Naive thymus-derived CD4-positive, alpha-beta T cell (primary cell): Measurements from ENCODE around the gene ACTR3. TPM values are rescaled to one million over a fixed set of nuclear protein-coding genes. Genes with fewer than 3 reads are reported as not detected.

Experiments used
- ATAC-seq: fragments of 150-1000 bp; cut with Tn5 transposase; 2 replicates; pipeline ENCODE4 v1.10.0; 2021; ENCODE audit warnings: mild to moderate bottlenecking, moderate library complexity
- CTCF ChIA-PET: fragments of 350-600 bp; sonication (Branson Sonifier 250); formaldehyde crosslinking; loops from one replicate; lab custom pipeline; 2021; ENCODE audit warnings: antibody characterized with exemption; lab: Charles Lee
- POLR2A ChIA-PET: fragments of 350-600 bp; sonication (Branson Sonifier 250); formaldehyde crosslinking; loops from one replicate; lab custom pipeline; 2021; ENCODE audit warnings: antibody characterized with exemption, inconsistent platforms; lab: Charles Lee
- DNase-seq, 9 donors: peaks; one replicate each; pipeline versions ENCODE4 v3.0.0 to v3.0.0-alpha.2; 2020 to 2022; ENCODE audit warnings: mixed read lengths in 1 of 9
- H3K27ac ChIP-seq: one replicate; pipeline ENCODE4 v1.7.0; 2013; ENCODE audit warnings: mild to moderate bottlenecking, low read depth, low read length, moderate library complexity
- H3K27me3 ChIP-seq, 2 donors: one replicate each; pipeline ENCODE4 v1.7.0; 2013; ENCODE audit warnings: low read length in 2 of 2, mild to moderate bottlenecking in 2 of 2, moderate library complexity in 2 of 2; ENCODE audit not compliant: control insufficient read depth in 2 of 2, insufficient read depth in 2 of 2
- H3K36me3 ChIP-seq, 3 experiments: 1 replicate in 2 of 3; 2 replicates in 1 of 3; pipeline ENCODE4 v1.7.0; 2013; ENCODE audit warnings: low read length in 3 of 3, mild to moderate bottlenecking in 3 of 3, moderate library complexity in 1 of 3; ENCODE audit not compliant: insufficient read depth in 3 of 3, control insufficient read depth in 2 of 3
- H3K4me1 ChIP-seq, 2 donors: one replicate each; pipeline ENCODE4 v1.7.0; 2013; ENCODE audit warnings: low read length in 2 of 2, mild to moderate bottlenecking in 2 of 2, moderate library complexity in 1 of 2; ENCODE audit not compliant: control insufficient read depth in 2 of 2, insufficient read depth in 2 of 2
- H3K4me3 ChIP-seq: 2 replicates; pipeline ENCODE4 v1.7.0; 2013; ENCODE audit warnings: mild to moderate bottlenecking, low read length
- H3K9me3 ChIP-seq, 3 experiments: 1 replicate in 2 of 3; 2 replicates in 1 of 3; pipeline ENCODE4 v1.7.0; 2013; ENCODE audit warnings: low read length in 3 of 3; ENCODE audit not compliant: control insufficient read depth in 2 of 3
- H3K27ac Mint-ChIP-seq, 9 donors: one replicate each; pipeline ENCODE4 v1.8.0; 2020 to 2022; ENCODE audit warnings: mixed read lengths in 9 of 9, mild to moderate bottlenecking in 8 of 9, moderate library complexity in 5 of 9, inconsistent platforms in 2 of 9
- H3K27me3 Mint-ChIP-seq, 5 donors: one replicate each; pipeline ENCODE4 v1.8.0; 2021 to 2022; ENCODE audit warnings: mixed read lengths in 5 of 5, mild to moderate bottlenecking in 1 of 5
- H3K36me3 Mint-ChIP-seq, 5 donors: one replicate each; pipeline ENCODE4 v1.8.0; 2020 to 2022; ENCODE audit warnings: mixed read lengths in 5 of 5, mild to moderate bottlenecking in 3 of 5, inconsistent platforms in 1 of 5
- H3K4me1 Mint-ChIP-seq, 7 donors: one replicate each; pipeline ENCODE4 v1.8.0; 2020 to 2022; ENCODE audit warnings: mixed read lengths in 7 of 7, mild to moderate bottlenecking in 3 of 7, inconsistent platforms in 1 of 7
- H3K4me3 Mint-ChIP-seq, 10 donors: one replicate each; pipeline ENCODE4 v1.8.0; 2020 to 2022; ENCODE audit warnings: mild to moderate bottlenecking in 10 of 10, mixed read lengths in 10 of 10, moderate library complexity in 6 of 10, inconsistent platforms in 2 of 10
- H3K9me3 Mint-ChIP-seq, 11 donors: one replicate each; pipeline ENCODE4 v1.8.0; 2020 to 2022; ENCODE audit warnings: mixed read lengths in 11 of 11, mild to moderate bottlenecking in 4 of 11, inconsistent platforms in 1 of 11, moderate library complexity in 1 of 11
- intact Hi-C, 2 donors: fragments of 100-400 bp; cut with micrococcal nuclease; formaldehyde crosslinking; loops; one replicate each; pipeline ENCODE4 v1.15.1; 2023
- polyA plus RNA-seq, 2 donors: library from polyadenylated mRNA; unstranded; fragments of 300-500 nt; fragmentation: Illumina TruSeq; gene quantifications; one replicate each; pipeline ENCODE4 v1.2.3, GENCODE V29; 2021
- total RNA-seq, 6 experiments: library from RNA in 5 of 6; stranded (reverse) in 5 of 6; gene quantifications; 1 replicate in 5 of 6; 2 replicates in 1 of 6; pipeline ENCODE4 v1.2.3 and lab custom pipeline; 2021 to 2026

The ACTR3 gene
- total and polyA plus RNA-seq, 7 experiments from 2014 or later, result 172 to 612 (median 295) TPM

GRCh38 chr2:113854970-113855740 lies 34.7 kb upstream of the ACTR3 start:
- H3K4me3 Mint-ChIP-seq, result no peak overlapping the region
- DNase-seq (no peak), ATAC-seq (peak; percentile 51)
- no peak overlapping the region for H3K27ac Mint-ChIP-seq
- H3K4me3 ChIP-seq, result no peak overlapping the region
- no peaks in the 10 kb centered on the region for H3K27me3 ChIP-seq
- peaks cover 0 to 1% (median 0%) of the 10 kb centered on the region in 11 donors for H3K9me3 Mint-ChIP-seq
- CTCF ChIA-PET, result no interaction called here
- H3K27me3 Mint-ChIP-seq, result no peaks in the 10 kb centered on the region
- H3K36me3 Mint-ChIP-seq, result peaks cover 8 to 54% (median 33%) of the 10 kb centered on the region in 5 donors
- H3K36me3 ChIP-seq, result no peaks in the 10 kb centered on the region
- H3K27ac ChIP-seq, result no peak overlapping the region
- intact Hi-C loops, result no loop called here
- H3K4me1 Mint-ChIP-seq, result peaks cover 0 to 15% (median 8%) of the 10 kb centered on the region in 7 donors
- no peaks in the 10 kb centered on the region for H3K4me1 ChIP-seq
- POLR2A ChIA-PET, result no interaction called here
- H3K9me3 ChIP-seq, result no peaks in the 10 kb centered on the region

DNA sequence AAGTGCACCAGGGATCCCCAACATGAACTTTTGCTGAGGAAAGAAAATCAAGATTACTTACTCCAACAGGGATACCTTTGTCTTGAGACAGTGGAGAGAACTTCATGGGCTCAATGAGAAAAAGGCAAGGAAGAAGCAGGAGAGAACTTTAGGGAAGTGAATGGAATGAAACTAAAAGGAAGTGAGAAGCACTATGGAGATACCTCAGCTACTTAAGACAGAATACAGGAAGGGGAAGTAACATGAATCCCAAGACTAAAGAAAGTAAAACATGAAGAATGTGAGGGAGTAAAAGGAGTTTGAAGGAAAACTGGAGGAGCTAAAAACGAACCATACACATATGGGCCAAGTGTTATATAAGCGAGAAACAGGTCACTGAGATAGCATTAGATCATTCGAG lies 32.4 kb upstream of the ACTR3 start:
- Mint-ChIP-seq H3K36me3 (peaks cover 8 to 57% (median 41%) of the 10 kb centered on the region in 5 donors), H3K27ac (peak overlapping the region in 1 of 9 donors; percentile 87), H3K9me3 (peaks cover 0 to 1% (median 0%) of the 10 kb centered on the region in 11 donors), H3K27me3 (no peaks in the 10 kb centered on the region), H3K4me3 (no peak overlapping the region), H3K4me1 (peaks cover 0 to 19% (median 8%) of the 10 kb centered on the region in 7 donors)
- intact Hi-C loops, result no loop called here
- Histone ChIP-seq H3K27me3 (no peaks in the 10 kb centered on the region), H3K4me1 (no peaks in the 10 kb centered on the region), H3K9me3 (no peaks in the 10 kb centered on the region), H3K4me3 (no peak overlapping the region), H3K36me3 (no peaks in the 10 kb centered on the region), H3K27ac (no peak overlapping the region)
- ATAC-seq (peak; percentile 47), DNase-seq (no peak)
- CTCF ChIA-PET, result no interaction called here
- POLR2A ChIA-PET, result no interaction called here

DNA sequence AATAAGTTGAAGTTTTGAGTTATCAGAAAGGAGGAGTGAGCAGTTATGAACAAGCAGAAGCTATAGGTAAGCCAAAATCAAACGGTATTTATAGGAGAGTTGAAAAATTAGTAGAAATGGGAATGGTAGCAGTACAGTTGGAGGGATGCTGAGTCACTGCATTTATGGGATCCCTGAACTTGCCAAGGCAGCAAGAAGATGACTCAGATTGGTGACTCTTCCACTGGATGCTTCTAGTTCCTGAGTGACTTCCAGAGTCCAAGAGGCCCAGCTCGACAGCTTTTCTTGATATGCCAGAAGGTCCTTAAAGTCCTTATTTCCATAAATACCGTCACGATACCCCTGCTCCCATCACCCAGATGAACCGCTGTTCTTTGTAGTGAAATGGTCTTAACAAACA lies 31.1 kb upstream of the ACTR3 start:
- H3K4me3 Mint-ChIP-seq, result no peak overlapping the region
- H3K9me3 Mint-ChIP-seq, result peaks cover 0 to 1% (median 0%) of the 10 kb centered on the region in 11 donors
- CTCF ChIA-PET, result no interaction called here
- Histone ChIP-seq H3K27me3 (no peaks in the 10 kb centered on the region), H3K9me3 (no peaks in the 10 kb centered on the region), H3K36me3 (no peaks in the 10 kb centered on the region), H3K4me3 (no peak overlapping the region), H3K4me1 (no peaks in the 10 kb centered on the region), H3K27ac (no peak overlapping the region)
- no peaks in the 10 kb centered on the region for H3K27me3 Mint-ChIP-seq
- peaks cover 0 to 20% (median 12%) of the 10 kb centered on the region in 7 donors for H3K4me1 Mint-ChIP-seq
- DNase-seq (no peak), ATAC-seq (no peak)
- peaks cover 4 to 52% (median 37%) of the 10 kb centered on the region in 5 donors for H3K36me3 Mint-ChIP-seq
- POLR2A ChIA-PET, result no interaction called here
- intact Hi-C loops, result no loop called here
- no peak overlapping the region for H3K27ac Mint-ChIP-seq

DNA sequence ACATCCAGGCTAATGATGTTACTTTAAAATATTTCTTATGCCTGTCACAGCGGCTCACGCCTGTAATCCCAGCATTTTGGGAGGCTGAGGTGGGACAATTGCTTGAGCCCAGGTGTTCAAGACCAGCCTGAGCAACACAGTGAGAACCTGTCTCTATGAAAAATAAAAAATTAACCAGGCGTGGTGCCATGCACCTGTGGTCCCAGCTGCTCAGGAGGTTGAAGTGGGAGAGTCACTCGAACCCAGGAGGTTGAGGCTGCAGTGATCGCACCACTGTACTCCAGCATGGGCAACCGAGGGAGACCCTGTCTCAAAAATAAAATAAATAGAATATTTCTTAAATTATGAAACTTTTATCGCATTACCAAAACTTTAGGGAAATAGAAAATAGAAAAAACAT lies 28.1 kb upstream of the ACTR3 start:
- intact Hi-C loops, result no loop called here
- H3K27me3 Mint-ChIP-seq, result no peaks in the 10 kb centered on the region
- ChIA-PET CTCF (no interaction called here), POLR2A (no interaction called here)
- H3K4me3 Mint-ChIP-seq, result no peak overlapping the region
- H3K9me3 Mint-ChIP-seq, result no peaks in the 10 kb centered on the region
- H3K9me3 ChIP-seq, result no peaks in the 10 kb centered on the region
- H3K4me3 ChIP-seq, result no peak overlapping the region
- no peaks in the 10 kb centered on the region for H3K27me3 ChIP-seq
- H3K36me3 ChIP-seq, result no peaks in the 10 kb centered on the region
- DNase-seq (no peak), ATAC-seq (no peak)
- H3K4me1 Mint-ChIP-seq, result peaks cover 0 to 16% (median 12%) of the 10 kb centered on the region in 7 donors
- H3K36me3 Mint-ChIP-seq, result peaks cover 0 to 36% (median 24%) of the 10 kb centered on the region in 5 donors
- H3K27ac Mint-ChIP-seq, result peak overlapping the region in 1 of 9 donors; percentile 36
- H3K27ac ChIP-seq, result no peak overlapping the region
- H3K4me1 ChIP-seq, result no peaks in the 10 kb centered on the region

DNA sequence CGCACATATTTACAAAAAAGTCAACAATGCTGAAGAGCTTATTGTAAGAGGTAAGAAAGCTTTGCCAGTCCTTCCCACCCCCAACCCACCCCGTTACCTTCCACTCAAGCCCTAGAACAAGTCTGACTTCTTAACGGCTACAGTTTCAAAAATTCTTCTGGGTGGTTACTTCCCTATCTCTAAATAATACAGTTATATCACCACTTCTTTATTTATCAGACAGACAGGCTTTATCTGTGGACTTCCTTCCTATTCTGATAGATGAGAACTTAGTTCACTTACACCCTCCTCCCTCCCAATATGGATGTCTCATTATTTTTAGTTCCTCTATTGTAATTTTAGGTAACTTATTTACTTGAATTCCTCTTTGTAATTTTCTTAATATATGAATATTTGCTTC lies 26.7 kb upstream of the ACTR3 start:
- peaks cover 5 to 19% (median 11%) of the 10 kb centered on the region in 7 donors for H3K4me1 Mint-ChIP-seq
- H3K9me3 Mint-ChIP-seq, result no peaks in the 10 kb centered on the region
- no peaks in the 10 kb centered on the region for H3K27me3 ChIP-seq
- H3K36me3 Mint-ChIP-seq, result peaks cover 0 to 26% (median 13%) of the 10 kb centered on the region in 5 donors
- H3K4me3 ChIP-seq, result no peak overlapping the region
- H3K4me3 Mint-ChIP-seq, result no peak overlapping the region
- no peaks in the 10 kb centered on the region for H3K9me3 ChIP-seq
- ATAC-seq, result peak; percentile 80
- ChIA-PET CTCF (no interaction called here), POLR2A (no interaction called here)
- no peak overlapping the region for H3K27ac ChIP-seq
- no peak for DNase-seq
- intact Hi-C loops, result no loop called here
- H3K27ac Mint-ChIP-seq, result no peak overlapping the region
- H3K36me3 ChIP-seq, result no peaks in the 10 kb centered on the region
- H3K27me3 Mint-ChIP-seq, result no peaks in the 10 kb centered on the region
- H3K4me1 ChIP-seq, result no peaks in the 10 kb centered on the region

DNA sequence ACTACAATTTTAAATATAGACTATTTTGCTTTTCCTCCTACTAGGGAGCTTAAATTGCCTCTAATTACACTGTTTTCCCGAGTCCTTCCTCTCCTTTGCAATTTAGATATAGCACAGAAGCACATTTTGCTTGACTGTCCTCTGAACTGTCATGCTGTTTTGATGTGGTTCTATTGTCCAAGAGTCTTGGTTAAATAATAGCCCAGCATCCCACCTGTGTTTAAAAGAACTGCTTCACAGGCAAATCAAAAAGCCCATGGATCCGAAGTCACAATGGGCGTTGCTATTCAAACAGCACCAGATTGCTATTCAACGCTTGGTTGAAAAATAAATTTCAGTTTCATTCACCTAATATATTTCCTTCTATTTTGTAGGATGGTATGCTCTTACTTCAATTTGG lies 22.3 kb upstream of the ACTR3 start:
- Histone ChIP-seq H3K4me3 (no peak overlapping the region), H3K4me1 (no peaks in the 10 kb centered on the region), H3K9me3 (no peaks in the 10 kb centered on the region), H3K27me3 (no peaks in the 10 kb centered on the region), H3K27ac (no peak overlapping the region), H3K36me3 (no peaks in the 10 kb centered on the region)
- no peak overlapping the region for H3K4me3 Mint-ChIP-seq
- ATAC-seq (no peak), DNase-seq (no peak)
- peaks cover 0 to 4% (median 0%) of the 10 kb centered on the region in 5 donors for H3K36me3 Mint-ChIP-seq
- H3K27me3 Mint-ChIP-seq, result no peaks in the 10 kb centered on the region
- CTCF ChIA-PET, result no interaction called here
- H3K9me3 Mint-ChIP-seq, result no peaks in the 10 kb centered on the region
- POLR2A ChIA-PET, result no interaction called here
- peaks cover 9 to 27% (median 18%) of the 10 kb centered on the region in 7 donors for H3K4me1 Mint-ChIP-seq
- H3K27ac Mint-ChIP-seq, result peak overlapping the region in 1 of 9 donors; percentile 19
- intact Hi-C loops, result no loop called here

DNA sequence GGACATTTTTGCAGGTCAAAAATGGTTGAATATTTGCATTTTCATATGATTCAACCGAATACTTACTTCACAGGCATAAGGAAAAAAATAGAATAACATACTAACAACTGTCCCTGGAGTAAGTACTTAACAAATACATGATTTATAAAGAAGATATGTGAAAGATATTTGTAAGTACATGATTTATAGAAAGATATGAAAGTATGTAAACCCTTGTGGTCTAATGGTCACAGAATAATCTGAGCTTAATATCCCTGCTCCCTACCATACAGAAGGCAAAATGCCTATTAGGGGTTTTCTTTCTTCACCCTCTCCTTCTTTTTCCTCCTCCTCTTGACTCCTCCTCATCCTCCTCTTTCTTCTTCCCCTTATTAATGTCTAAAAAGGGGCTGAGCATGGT lies 20.6 kb upstream of the ACTR3 start:
- Histone ChIP-seq H3K4me3 (no peak overlapping the region), H3K27ac (no peak overlapping the region), H3K4me1 (no peaks in the 10 kb centered on the region), H3K27me3 (no peaks in the 10 kb centered on the region), H3K36me3 (no peaks in the 10 kb centered on the region), H3K9me3 (no peaks in the 10 kb centered on the region)
- Mint-ChIP-seq H3K27me3 (no peaks in the 10 kb centered on the region), H3K36me3 (peaks cover 0 to 17% (median 0%) of the 10 kb centered on the region in 5 donors), H3K4me1 (peaks cover 20 to 30% (median 28%) of the 10 kb centered on the region in 7 donors), H3K27ac (no peak overlapping the region), H3K9me3 (no peaks in the 10 kb centered on the region), H3K4me3 (no peak overlapping the region)
- intact Hi-C loops, result no loop called here
- ChIA-PET POLR2A (no interaction called here), CTCF (no interaction called here)
- DNase-seq, result no peak
- ATAC-seq, result no peak
